T-helper 1 cell treated with Interleukin-12 subunit alpha and Interleukin-12 subunit beta and Interleukin-4 antibody, amounts not matched to agents 30 μg/mL and 1 μg/mL, for 36 hours (primary cell): Measurements from ENCODE around the gene GADL1.
A peak's percentile ranks its signal among the peaks of the same experiment; 100 is the strongest.

Experiments used
- H3K27ac Mint-ChIP-seq: one replicate; pipeline ENCODE4 v1.8.0; 2021; ENCODE audit warnings: mild to moderate bottlenecking, mixed read lengths
- H3K27me3 Mint-ChIP-seq: one replicate; pipeline ENCODE4 v1.8.0; 2021; ENCODE audit warnings: low read depth, mixed read lengths
- H3K36me3 Mint-ChIP-seq: one replicate; pipeline ENCODE4 v1.8.0; 2021; ENCODE audit warnings: low read depth, mixed read lengths
- H3K4me1 Mint-ChIP-seq: one replicate; pipeline ENCODE4 v1.8.0; 2021; ENCODE audit warnings: low read depth, mixed read lengths
- H3K4me3 Mint-ChIP-seq: one replicate; pipeline ENCODE4 v1.8.0; 2021; ENCODE audit warnings: mild to moderate bottlenecking, moderate library complexity, mixed read lengths
- H3K9me3 Mint-ChIP-seq: one replicate; pipeline ENCODE4 v1.8.0; 2021; ENCODE audit warnings: mixed read lengths

The GADL1 gene

GRCh38 chr3:30912301-30912700 is 17.8 kb upstream of the GADL1 start:
- Mint-ChIP-seq H3K4me1 (no peaks in the 10 kb centered on the region), H3K4me3 (no peak overlapping the region), H3K27me3 (peaks cover 9% of the 10 kb centered on the region), H3K9me3 (no peaks in the 10 kb centered on the region), H3K27ac (no peak overlapping the region), H3K36me3 (no peaks in the 10 kb centered on the region)

GRCh38 chr3:30908456-30909037 is 14.1 kb upstream of the GADL1 start:
- no peak overlapping the region for H3K4me3 Mint-ChIP-seq
- no peaks in the 10 kb centered on the region for H3K9me3 Mint-ChIP-seq
- H3K36me3 Mint-ChIP-seq = no peaks in the 10 kb centered on the region
- peaks cover 9% of the 10 kb centered on the region for H3K27me3 Mint-ChIP-seq
- H3K27ac Mint-ChIP-seq = no peak overlapping the region
- H3K4me1 Mint-ChIP-seq = no peaks in the 10 kb centered on the region

- Mint-ChIP-seq H3K4me3 (no peak overlapping the region), H3K9me3 (no peaks in the 10 kb centered on the region), H3K4me1 (no peaks in the 10 kb centered on the region), H3K27me3 (peaks cover 7% of the 10 kb centered on the region), H3K27ac (no peak overlapping the region), H3K36me3 (no peaks in the 10 kb centered on the region)
These were observed 10.5 kb upstream of the GADL1 start for GRCh38 chr3:30904996-30905395.

- Mint-ChIP-seq H3K4me3 (no peak overlapping the region), H3K9me3 (no peaks in the 10 kb centered on the region), H3K4me1 (peaks cover 9% of the 10 kb centered on the region), H3K36me3 (no peaks in the 10 kb centered on the region), H3K27ac (no peak overlapping the region), H3K27me3 (peaks cover 53% of the 10 kb centered on the region)
These were observed 868 bp upstream of the GADL1 start for GRCh38 chr3:30895329-30895728.

GRCh38 chr3:30893678-30894325 is 659 bp downstream of the GADL1 start:
- peak overlapping the region; percentile 73 for H3K4me3 Mint-ChIP-seq

GRCh38 chr3:30890907-30891306 is 3.6 kb downstream of the GADL1 start:
- Mint-ChIP-seq H3K27ac (no peak overlapping the region), H3K36me3 (no peaks in the 10 kb centered on the region), H3K27me3 (peaks cover 69% of the 10 kb centered on the region), H3K4me1 (peaks cover 9% of the 10 kb centered on the region), H3K9me3 (no peaks in the 10 kb centered on the region), H3K4me3 (no peak overlapping the region)

More at GRCh38 chr3:30893678-30894325, 659 bp downstream of the GADL1 start:
- no peaks in the 10 kb centered on the region for H3K36me3 Mint-ChIP-seq
- H3K4me1 Mint-ChIP-seq = peaks cover 9% of the 10 kb centered on the region
- no peaks in the 10 kb centered on the region for H3K9me3 Mint-ChIP-seq
- peaks cover 65% of the 10 kb centered on the region for H3K27me3 Mint-ChIP-seq
- no peak overlapping the region for H3K27ac Mint-ChIP-seq

- Mint-ChIP-seq H3K27me3 (peaks cover 54% of the 10 kb centered on the region), H3K4me3 (no peak overlapping the region), H3K27ac (no peak overlapping the region), H3K9me3 (peaks cover 6% of the 10 kb centered on the region), H3K4me1 (peaks cover 5% of the 10 kb centered on the region), H3K36me3 (peaks cover 2% of the 10 kb centered on the region)
These were observed 7.6 kb downstream of the GADL1 start for GRCh38 chr3:30886888-30887287.

GRCh38 chr3:30878862-30879261 is 15.6 kb downstream of the GADL1 start:
- H3K27me3 Mint-ChIP-seq = peaks cover 4% of the 10 kb centered on the region
- peaks cover under 1% of the 10 kb centered on the region for H3K36me3 Mint-ChIP-seq
- peaks cover 7% of the 10 kb centered on the region for H3K9me3 Mint-ChIP-seq
- no peak overlapping the region for H3K27ac Mint-ChIP-seq
- H3K4me3 Mint-ChIP-seq = no peak overlapping the region
- H3K4me1 Mint-ChIP-seq = no peaks in the 10 kb centered on the region

- Mint-ChIP-seq H3K27me3 (peaks cover 15% of the 10 kb centered on the region), H3K9me3 (peaks cover 4% of the 10 kb centered on the region)
These were observed 19.0 kb downstream of the GADL1 start for GRCh38 chr3:30875505-30875904.

GRCh38 chr3:30873671-30874070 is 20.8 kb downstream of the GADL1 start:
- no peak overlapping the region for H3K27ac Mint-ChIP-seq
- no peak overlapping the region for H3K4me3 Mint-ChIP-seq
- no peaks in the 10 kb centered on the region for H3K36me3 Mint-ChIP-seq
- no peaks in the 10 kb centered on the region for H3K9me3 Mint-ChIP-seq
- peaks cover 22% of the 10 kb centered on the region for H3K27me3 Mint-ChIP-seq
- no peaks in the 10 kb centered on the region for H3K4me1 Mint-ChIP-seq

More at GRCh38 chr3:30875505-30875904, 19.0 kb downstream of the GADL1 start:
- H3K4me1 Mint-ChIP-seq = no peaks in the 10 kb centered on the region
- H3K4me3 Mint-ChIP-seq = no peak overlapping the region
- H3K27ac Mint-ChIP-seq = no peak overlapping the region
- H3K36me3 Mint-ChIP-seq = no peaks in the 10 kb centered on the region

- H3K27ac Mint-ChIP-seq = no peak overlapping the region
- peaks cover 22% of the 10 kb centered on the region for H3K27me3 Mint-ChIP-seq
These were observed 21.6 kb downstream of the GADL1 start for GRCh38 chr3:30872879-30873278.

GRCh38 chr3:30871720-30872119 is 22.7 kb downstream of the GADL1 start:
- H3K36me3 Mint-ChIP-seq = no peaks in the 10 kb centered on the region
- peaks cover 22% of the 10 kb centered on the region for H3K27me3 Mint-ChIP-seq
- H3K4me3 Mint-ChIP-seq = no peak overlapping the region
- H3K4me1 Mint-ChIP-seq = no peaks in the 10 kb centered on the region
- no peaks in the 10 kb centered on the region for H3K9me3 Mint-ChIP-seq
- no peak overlapping the region for H3K27ac Mint-ChIP-seq

More at GRCh38 chr3:30872879-30873278, 21.6 kb downstream of the GADL1 start:
- Mint-ChIP-seq H3K4me1 (no peaks in the 10 kb centered on the region), H3K36me3 (no peaks in the 10 kb centered on the region), H3K4me3 (no peak overlapping the region), H3K9me3 (no peaks in the 10 kb centered on the region)

GRCh38 chr3:30864836-30865235 is 29.6 kb downstream of the GADL1 start:
- Mint-ChIP-seq H3K27ac (no peak overlapping the region), H3K4me1 (no peaks in the 10 kb centered on the region), H3K4me3 (no peak overlapping the region), H3K27me3 (peaks cover 10% of the 10 kb centered on the region), H3K36me3 (no peaks in the 10 kb centered on the region), H3K9me3 (no peaks in the 10 kb centered on the region)

GRCh38 chr3:30864132-30864531 is 30.3 kb downstream of the GADL1 start:
- H3K36me3 Mint-ChIP-seq = no peaks in the 10 kb centered on the region

GRCh38 chr3:30862004-30862403 is 32.5 kb downstream of the GADL1 start:
- no peaks in the 10 kb centered on the region for H3K9me3 Mint-ChIP-seq
- H3K4me3 Mint-ChIP-seq = no peak overlapping the region
- no peaks in the 10 kb centered on the region for H3K36me3 Mint-ChIP-seq
- no peak overlapping the region for H3K27ac Mint-ChIP-seq
- no peaks in the 10 kb centered on the region for H3K4me1 Mint-ChIP-seq
- peaks cover 10% of the 10 kb centered on the region for H3K27me3 Mint-ChIP-seq

More at GRCh38 chr3:30864132-30864531, 30.3 kb downstream of the GADL1 start:
- H3K27ac Mint-ChIP-seq = no peak overlapping the region
- H3K9me3 Mint-ChIP-seq = no peaks in the 10 kb centered on the region
- no peak overlapping the region for H3K4me3 Mint-ChIP-seq
- H3K4me1 Mint-ChIP-seq = no peaks in the 10 kb centered on the region
- H3K27me3 Mint-ChIP-seq = peaks cover 10% of the 10 kb centered on the region
